ENCODE results near the gene LTA4H. TPM values are rescaled to one million over a fixed set of nuclear protein-coding genes. Genes with fewer than 3 reads are reported as not detected.
A peak's percentile ranks its signal among the peaks of the same experiment; 100 is the strongest.

The LTA4H gene
- total RNA-seq, 3 donors from 2014 or later (not counting 1 experiment from before 2014, with no cell fraction given), result 43.1 to 51.9 (median 48.3) TPM

GRCh38 chr12:96053476-96054243 is 18.3 kb upstream of the LTA4H start:
- DNase-seq (no peak), ATAC-seq (no peak)
- TF ChIP-seq CTCF (IDR thresholded peaks at IDR 0.05), result no peak
- Histone ChIP-seq H3K27me3 (ENCODE audit: control insufficient read depth, insufficient read depth, low read length) (no peaks in the 10 kb centered on the region), H3K4me1 (ENCODE audit: control insufficient read depth, insufficient read depth, low read length) (peaks cover 5% of the 10 kb centered on the region), H3K27ac (ENCODE audit: low read length) (no peak overlapping the region), H3K4me3 (ENCODE audit: low read length) (no peak overlapping the region), H3K36me3 (ENCODE audit: control insufficient read depth, insufficient read depth, low read length) (no peaks in the 10 kb centered on the region), H3K9me3 (ENCODE audit: control insufficient read depth, insufficient read depth, low read length) (no peaks in the 10 kb centered on the region)
- no peaks in the 10 kb centered on the region for H3K4me1 Mint-ChIP-seq
- no peaks in the 10 kb centered on the region for H3K9me3 Mint-ChIP-seq
- H3K27ac Mint-ChIP-seq, result peak overlapping the region in 1 of 2 donors; percentile 2
- H3K4me3 Mint-ChIP-seq, result no peak overlapping the region
- WGBS (ENCODE audit: insufficient coverage), result 91% methylated on average over 3 of the region's 5 CpGs
- no peaks in the 10 kb centered on the region for H3K27me3 Mint-ChIP-seq (ENCODE audit: low read depth in 2 of 2)
- intact Hi-C loops (cut with micrococcal nuclease), result no loop called here
- no peaks in the 10 kb centered on the region for H3K36me3 Mint-ChIP-seq

- Histone ChIP-seq H3K27me3 (ENCODE audit: control insufficient read depth, insufficient read depth, low read length) (no peaks in the 10 kb centered on the region), H3K4me1 (ENCODE audit: control insufficient read depth, insufficient read depth, low read length) (peaks cover 13% of the 10 kb centered on the region), H3K36me3 (ENCODE audit: control insufficient read depth, insufficient read depth, low read length) (no peaks in the 10 kb centered on the region), H3K4me3 (ENCODE audit: low read length) (no peak overlapping the region), H3K27ac (ENCODE audit: low read length) (no peak overlapping the region), H3K9me3 (ENCODE audit: control insufficient read depth, insufficient read depth, low read length) (no peaks in the 10 kb centered on the region)
- no peak overlapping the region for H3K4me3 Mint-ChIP-seq
- H3K36me3 Mint-ChIP-seq, result no peaks in the 10 kb centered on the region
- intact Hi-C loops (cut with micrococcal nuclease), result no loop called here
- TF ChIP-seq CTCF (IDR thresholded peaks at IDR 0.05), result no peak
- peaks cover 8 to 14% of the 10 kb centered on the region in 2 donors for H3K4me1 Mint-ChIP-seq
- no peak overlapping the region for H3K27ac Mint-ChIP-seq
- H3K27me3 Mint-ChIP-seq (ENCODE audit: low read depth in 2 of 2), result no peaks in the 10 kb centered on the region
- no peaks in the 10 kb centered on the region for H3K9me3 Mint-ChIP-seq
- ATAC-seq (no peak), DNase-seq (no peak)
- 100% methylated on average over 1 of the region's 2 CpGs for WGBS (ENCODE audit: insufficient coverage)
Measured at GRCh38 chr12:96051756-96052485, 16.5 kb upstream of the LTA4H start.

- ATAC-seq (no peak), DNase-seq (no peak)
- Histone ChIP-seq H3K27ac (ENCODE audit: low read length) (no peak overlapping the region), H3K4me1 (ENCODE audit: control insufficient read depth, insufficient read depth, low read length) (peaks cover 25% of the 10 kb centered on the region), H3K27me3 (ENCODE audit: control insufficient read depth, insufficient read depth, low read length) (no peaks in the 10 kb centered on the region), H3K9me3 (ENCODE audit: control insufficient read depth, insufficient read depth, low read length) (no peaks in the 10 kb centered on the region), H3K36me3 (ENCODE audit: control insufficient read depth, insufficient read depth, low read length) (no peaks in the 10 kb centered on the region), H3K4me3 (ENCODE audit: low read length) (no peak overlapping the region)
- no CpG with 5 or more reads among the region's 2 CpGs for WGBS (ENCODE audit: insufficient coverage)
- no peaks in the 10 kb centered on the region for H3K36me3 Mint-ChIP-seq
- H3K27me3 Mint-ChIP-seq (ENCODE audit: low read depth in 2 of 2), result no peaks in the 10 kb centered on the region
- peaks cover 18 to 22% of the 10 kb centered on the region in 2 donors for H3K4me1 Mint-ChIP-seq
- H3K9me3 Mint-ChIP-seq, result no peaks in the 10 kb centered on the region
- intact Hi-C loops (cut with micrococcal nuclease), result no loop called here
- H3K27ac Mint-ChIP-seq, result no peak overlapping the region
- no peak overlapping the region for H3K4me3 Mint-ChIP-seq
- no peak for TF ChIP-seq CTCF (IDR thresholded peaks at IDR 0.05)
Measured at GRCh38 chr12:96050139-96050538, 14.8 kb upstream of the LTA4H start.
